Stimulated activated CD4-positive, alpha-beta T cell treated with anti-CD3 and anti-CD28 coated beads, Interleukin-4, amount 100 ng/mL, for 1 hour (primary cell): ENCODE results near the gene CCDC51.

ENCODE experiments used
- DNase-seq: peaks from one replicate; pipeline ENCODE4 v3.0.0-alpha.2; 2020

Gene CCDC51

DNA sequence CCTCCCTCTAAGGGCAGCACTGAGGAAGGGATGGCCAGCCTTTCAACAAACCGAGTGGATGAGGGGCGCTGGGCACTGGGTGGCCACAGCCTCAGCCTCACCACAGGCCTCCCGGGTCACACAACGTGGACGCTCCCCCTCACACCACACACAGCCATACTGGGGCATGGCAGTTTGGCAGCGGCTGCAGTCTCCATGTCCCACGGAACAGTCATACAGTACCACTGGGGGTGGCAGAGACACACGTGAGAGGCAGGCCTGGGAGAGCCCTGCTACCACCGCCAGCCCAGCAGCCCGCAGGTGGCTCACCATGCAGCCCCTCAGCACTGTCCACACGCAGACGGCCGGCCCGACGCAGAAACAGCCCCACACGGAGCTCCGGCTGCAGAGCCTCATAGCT lies 21.8 kb downstream of the CCDC51 start:
- DNase-seq, result no peak

DNA sequence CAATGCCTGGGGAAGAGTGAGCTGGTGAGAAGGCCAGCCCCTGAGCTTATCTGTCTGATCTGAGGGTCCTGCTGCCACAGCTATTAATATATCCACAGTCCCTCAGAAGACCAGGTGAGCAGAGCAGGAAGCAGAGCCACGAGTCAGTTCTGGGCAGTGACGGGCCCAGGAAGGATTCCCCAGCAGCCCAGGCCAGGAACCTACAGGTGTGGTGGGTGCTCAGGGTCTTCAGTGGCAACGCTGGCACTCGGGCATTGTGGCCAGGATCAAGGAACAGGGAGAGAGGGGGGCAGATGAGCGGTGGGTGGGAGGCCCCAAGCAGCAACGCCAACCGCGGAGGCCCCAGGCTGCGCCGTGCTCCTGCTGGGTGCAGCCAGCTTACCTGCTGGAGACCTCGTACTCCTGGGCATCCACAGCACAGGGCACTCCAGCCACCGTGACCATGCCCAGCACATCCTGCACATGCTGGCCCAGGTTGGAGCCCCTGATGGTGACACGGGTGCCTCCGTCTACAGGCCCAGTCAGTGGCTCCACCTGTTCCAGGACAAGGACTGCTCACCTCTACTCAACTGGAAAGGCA lies 22.3 kb downstream of the CCDC51 start:
- no peak for DNase-seq

DNA sequence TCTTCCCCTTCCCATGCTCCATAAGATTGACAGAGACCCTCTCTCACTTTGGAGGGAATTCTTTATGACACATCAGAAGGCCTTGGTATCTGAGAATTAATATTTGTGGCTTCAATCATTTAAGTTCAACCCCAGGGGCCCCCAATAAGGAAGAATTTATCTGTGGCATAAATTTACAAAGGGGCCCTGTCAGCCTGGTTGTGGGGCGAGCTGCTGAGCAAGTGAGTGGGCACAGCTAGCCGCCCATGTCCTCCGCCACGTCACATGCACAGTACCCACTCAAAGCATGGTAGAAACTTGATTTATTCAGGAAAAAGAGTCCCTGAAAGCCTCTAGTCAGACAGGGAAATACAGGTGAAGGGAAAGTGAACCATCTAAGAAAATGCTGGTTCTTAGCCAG lies 23.4 kb downstream of the CCDC51 start:
- DNase-seq, result no peak

DNA sequence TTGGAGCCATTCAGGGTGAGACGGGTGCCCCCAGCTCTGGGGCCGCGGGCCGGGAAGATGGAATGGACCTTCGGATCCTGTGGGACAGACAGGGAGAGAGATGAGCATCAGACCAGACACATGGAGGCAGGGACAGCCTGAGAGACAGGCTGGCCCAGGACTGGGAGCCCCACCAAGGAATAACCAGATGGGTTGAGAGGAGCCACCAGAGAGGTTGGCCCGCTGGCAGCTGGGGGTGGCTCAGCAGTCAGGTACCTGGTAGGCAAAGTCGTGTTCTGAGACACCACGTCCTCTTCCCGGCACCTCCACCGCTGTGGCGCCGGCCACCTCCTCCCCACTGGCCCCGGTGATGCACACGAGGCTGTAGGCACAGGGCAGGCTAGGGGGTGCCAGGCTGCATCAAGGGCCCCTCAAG lies 23.8 kb downstream of the CCDC51 start:
- no peak for DNase-seq

GRCh38 chr3:48415251-48415953 lies 24.5 kb downstream of the CCDC51 start:
- DNase-seq, result no peak

DNA sequence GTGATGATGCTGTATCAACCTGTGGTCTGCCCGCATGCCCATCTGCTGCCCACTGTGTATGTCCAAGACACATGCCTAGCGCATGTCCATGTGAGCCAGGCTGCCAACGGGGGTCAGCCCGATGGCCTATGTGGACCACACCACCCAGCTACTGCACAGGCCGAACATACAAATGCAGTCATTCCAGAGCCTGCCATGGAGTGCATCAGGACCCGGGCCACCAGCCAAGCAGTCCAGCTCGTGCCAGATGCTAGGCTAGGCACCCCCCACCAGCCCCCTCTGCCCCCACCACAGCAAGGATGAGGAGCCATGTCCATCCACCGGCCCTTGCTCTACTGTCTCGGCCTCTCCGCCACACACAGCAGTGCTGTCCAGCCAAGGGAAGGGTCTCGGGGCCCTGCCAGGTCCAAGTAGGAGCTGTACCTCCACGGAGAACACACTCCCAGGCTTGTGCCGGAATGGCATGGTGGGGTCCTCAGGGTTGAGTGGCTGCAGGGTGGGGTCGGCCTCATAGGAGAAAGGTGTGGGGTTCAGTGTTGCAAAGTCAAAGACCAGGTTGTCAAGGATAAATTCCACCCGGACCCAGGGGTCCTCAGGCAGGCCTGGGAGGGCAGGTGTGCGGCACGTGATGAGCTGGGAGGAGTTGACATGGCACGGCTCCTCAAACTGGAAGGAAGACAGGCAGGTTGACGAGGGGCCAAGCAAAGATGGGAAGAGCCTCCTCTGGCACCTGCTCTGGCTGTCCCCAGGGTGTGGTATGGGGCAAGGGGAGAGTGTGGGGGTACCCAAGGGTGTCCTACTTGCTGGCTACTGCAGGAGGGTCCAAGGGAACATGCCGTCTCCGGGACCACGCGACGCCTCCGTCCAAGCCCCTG lies 25.3 kb downstream of the CCDC51 start:
- no peak for DNase-seq

- no peak for DNase-seq
Measured at GRCh38 chr3:48413611-48414010, 26.3 kb downstream of the CCDC51 start.

DNA sequence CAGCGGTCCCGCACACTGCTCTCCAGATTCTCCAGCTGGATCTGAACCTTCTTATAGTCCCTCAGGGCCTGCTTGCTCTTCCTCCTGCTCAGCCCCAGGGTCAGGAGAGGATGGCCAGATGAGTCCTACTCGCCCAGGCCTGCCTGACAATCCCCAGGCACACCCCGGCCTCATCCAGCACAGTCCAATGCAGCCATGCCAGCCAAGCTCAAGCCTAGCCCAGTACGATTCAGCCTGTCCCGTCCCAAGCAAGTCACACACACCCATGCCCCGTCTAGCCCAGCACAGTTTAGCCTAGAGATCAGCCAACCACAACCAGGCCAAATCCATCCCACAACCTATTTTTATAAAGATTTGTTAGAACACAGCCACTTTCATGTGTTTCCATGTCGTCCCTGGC lies 26.8 kb downstream of the CCDC51 start:
- no peak for DNase-seq

DNA sequence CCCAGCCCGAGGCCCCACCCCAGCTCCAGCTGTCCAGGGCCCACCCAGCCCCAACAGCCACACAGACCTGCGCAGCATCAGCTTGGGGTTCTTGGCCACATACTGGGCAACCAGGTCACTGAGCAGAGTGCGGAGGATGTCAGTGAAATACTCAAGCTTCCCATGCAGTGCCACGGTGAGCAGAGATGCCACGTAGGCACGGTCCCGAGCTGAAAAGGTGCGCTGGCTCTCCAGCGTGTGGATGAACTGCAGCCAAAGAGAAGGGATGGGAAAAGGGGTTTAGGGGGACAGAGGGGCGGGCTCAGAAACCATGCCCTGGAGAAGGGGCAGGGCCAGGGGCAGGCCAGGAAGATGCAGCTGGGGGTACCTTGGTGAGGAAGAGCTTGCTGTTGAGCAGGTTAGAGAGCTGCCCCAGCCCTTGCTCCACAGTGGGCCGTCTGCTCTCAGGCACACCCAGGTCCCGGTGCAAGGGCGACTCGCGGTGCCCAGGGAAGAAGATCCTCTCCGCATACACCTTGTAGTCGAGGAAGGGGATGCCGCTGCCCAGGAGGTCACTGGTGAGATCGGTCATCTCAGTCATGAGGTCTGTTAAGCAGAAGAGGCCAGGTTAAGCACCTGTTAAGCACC lies 27.4 kb downstream of the CCDC51 start:
- no peak for DNase-seq

DNA sequence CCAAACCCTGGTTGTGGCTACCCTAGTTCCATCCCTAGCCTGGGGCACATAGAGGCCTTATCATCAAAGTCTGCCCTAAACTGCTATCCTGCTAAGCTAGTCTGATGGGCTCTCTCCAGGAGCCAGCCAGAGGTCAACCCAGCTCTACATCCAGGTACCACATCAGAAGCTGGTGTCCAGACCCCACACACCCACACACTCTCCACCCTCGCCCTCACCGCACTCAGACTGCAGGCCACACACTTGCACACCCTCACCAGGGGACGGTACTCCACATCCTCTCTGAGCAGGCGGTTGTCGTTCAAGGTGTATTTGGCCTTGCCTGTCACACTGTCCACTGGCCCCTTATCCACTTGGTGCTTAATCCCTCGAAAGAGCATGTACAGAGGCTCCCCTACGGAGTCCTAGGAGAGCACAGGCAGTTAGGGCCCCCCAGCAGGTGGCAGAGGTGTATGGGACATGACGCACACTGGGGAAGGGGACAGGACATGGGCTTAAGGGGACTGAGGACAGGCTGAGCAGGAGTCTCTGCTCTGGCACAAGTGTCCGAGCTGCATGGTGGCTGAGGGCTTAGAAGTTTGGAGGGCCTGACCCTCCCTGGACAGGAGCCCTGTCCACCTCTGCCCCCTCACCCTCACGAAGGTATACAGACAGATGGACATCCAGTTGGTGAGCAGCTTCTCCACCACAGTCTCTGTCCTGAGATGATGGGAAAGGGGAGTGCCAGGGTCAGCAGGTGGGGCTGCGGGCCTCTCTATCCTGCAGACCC lies 28.1 kb downstream of the CCDC51 start:
- no peak for DNase-seq

- DNase-seq, result no peak
Measured at GRCh38 chr3:48411041-48411588, 28.8 kb downstream of the CCDC51 start.

GRCh38 chr3:48410205-48411040 lies 29.5 kb downstream of the CCDC51 start:
- no peak for DNase-seq

DNA sequence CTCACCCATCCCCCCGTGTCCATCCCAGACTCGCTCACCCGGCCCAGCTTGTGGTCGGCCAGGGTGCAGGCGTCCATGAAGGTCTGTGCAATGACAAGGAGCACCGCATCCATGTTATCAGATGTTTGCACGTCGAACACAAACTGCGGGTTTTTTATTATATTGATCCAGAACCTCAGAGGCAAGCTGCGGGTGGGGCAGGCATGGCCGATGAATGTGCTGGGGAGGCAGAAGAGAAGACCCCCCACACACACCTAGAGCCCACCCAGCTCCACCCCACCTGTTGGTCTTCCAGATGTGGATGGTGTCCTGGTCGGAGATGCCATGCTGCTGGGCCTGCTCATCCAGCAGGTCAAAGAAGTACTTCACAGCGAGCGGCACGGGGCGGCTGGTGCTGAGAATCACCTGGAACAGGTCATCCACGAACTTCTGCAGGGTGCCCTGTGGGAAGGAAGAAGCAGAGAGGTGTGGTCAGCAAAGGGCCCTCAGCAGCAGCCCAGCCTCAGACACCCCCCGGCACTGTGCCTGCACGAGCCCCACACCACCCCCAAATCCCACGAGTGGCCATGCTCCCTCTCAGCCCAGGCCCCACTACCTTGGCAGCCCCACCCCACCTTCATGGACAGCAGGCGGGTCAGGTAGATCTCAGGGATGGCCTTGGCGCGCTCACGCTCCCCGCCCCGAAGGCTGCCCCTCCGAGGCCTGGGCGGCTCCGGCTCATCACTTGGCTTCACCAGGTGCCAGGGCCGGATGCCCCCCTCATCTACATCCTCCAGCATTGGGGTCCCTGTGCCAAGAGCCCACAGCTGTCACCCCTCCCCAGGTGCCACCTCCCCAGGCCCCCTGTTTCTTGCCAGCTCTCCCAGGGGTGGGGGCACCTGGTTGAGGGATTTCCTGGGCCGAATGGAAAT lies 30.4 kb downstream of the CCDC51 start:
- no peak for DNase-seq

DNA sequence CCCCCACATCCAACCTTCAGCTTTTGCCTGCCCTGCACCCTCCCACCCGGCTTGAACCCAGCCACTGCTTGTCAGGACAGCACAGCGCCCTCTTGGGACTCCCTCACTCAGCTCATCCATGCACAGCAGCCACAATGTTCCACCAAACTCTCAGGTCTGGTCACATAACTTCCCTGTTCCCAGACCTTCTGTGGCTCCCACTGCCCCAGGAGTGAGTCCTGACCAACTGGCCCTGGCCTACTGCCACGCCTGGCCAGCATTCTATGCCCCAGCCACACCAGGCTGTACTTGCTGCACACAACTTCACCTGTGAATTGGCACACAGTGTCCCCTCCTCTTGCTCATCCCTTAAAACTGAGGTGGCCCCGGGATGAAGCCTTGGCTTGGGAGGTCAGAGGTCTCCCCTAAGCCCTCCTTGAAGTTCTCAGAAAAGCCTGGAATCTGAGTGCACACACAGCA lies 31.1 kb downstream of the CCDC51 start:
- DNase-seq, result no peak

DNA sequence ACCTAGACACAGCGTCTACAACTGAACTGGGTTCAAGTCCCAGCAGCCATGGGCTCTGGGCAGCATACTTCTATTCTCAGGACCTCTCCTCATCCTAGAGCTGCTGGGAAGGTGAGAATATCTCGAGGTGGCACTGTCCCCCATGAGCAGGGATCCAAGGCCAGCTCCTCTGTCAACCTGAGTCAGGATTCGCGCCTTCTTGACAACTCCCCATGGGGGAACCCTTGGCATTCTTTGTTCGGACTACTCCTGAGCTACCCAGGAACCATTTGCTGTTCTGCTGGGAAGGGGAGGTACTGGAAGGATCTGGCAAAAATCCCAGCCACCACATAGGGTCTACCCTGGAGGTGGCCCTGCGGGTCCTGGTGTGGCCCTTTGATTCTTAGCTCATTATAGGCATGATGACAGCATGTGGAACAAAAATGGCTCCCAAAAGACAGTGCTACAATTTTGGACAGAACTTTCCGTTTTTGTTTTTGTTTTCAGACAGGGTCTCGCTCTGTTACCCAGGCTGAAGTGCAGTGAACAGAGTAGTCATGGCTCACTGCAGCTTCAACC lies 32.3 kb downstream of the CCDC51 start:
- no peak for DNase-seq

DNA sequence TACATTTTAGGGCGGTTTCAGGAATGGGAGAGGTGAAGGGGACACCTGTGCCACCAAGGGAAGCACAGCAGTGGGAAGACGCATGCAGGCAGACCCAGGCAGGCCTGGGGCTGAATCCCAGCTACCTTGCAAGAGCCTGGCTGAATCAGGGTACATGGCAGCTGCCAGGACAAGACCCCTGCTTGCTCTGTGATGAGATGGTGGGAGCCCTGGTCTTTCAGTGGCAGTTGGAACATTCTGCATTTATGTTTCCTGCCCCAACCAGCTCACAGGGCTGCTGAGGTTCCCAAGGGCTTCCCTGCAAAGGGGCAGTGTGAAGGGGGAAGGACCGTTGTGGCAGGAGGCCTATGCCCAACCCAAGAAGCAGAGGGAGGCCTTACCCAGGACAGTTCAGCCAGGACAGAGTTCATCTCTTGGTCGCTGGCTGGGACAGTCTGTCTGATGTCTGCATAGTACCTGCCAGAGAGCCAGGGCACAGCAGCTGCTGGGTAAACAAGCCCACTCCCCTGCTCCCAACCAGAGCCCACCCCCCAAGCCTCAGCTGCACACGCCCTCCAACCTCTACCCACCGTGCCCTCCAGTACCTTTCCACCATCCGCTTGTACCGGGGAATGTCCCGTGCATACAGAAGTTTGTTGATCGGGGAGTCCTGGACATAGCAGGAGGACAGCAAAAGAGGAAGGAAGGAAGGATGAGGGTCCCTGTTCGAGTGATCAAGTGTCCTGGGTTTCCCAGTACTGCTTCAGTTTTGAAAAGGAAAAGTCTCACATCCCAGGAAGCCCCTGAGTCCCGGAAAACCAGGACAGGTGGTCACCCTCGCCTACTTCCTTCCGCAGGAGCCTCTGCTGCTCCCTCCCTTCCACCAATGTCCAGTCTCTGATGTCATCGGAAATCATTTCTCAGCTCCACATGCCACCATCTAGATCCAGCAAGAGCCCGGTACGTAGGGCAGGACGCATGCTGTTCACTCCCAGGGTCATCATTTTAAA lies 33.2 kb downstream of the CCDC51 start:
- DNase-seq, result no peak

GRCh38 chr3:48405971-48406370 lies 33.9 kb downstream of the CCDC51 start:
- DNase-seq, result no peak

DNA sequence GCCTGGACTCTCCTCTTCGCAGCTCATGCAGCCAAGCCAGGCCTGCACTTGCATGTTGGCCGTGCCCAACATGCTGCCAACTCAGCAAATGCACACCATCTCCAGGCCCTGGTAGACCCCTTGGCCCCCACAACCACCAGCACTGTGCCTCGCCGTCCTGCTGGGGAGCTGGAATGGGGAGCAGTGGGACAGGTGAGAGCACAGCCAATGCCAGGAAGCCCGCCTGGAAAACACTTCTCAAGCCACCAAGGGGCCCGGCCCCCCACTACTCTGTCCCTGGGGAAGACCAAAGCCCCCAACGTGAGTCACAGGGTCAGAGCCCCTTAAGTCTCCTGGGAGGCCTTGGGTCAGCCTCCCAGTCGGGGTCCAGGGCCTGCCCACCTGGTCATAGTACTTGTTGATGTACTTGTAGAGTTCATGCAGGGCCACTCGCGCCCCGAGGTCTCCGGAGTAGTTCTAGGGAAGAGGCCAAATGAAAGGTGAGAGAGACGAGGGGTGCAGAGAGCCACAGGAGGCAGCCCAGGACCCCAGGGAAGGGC lies 34.5 kb downstream of the CCDC51 start:
- DNase-seq, result no peak
